Measurements from ENCODE around the gene ZNF366. TPM values are rescaled to one million over a fixed set of nuclear protein-coding genes. Genes with fewer than 3 reads are reported as not detected.
"Not testable (repeated sequence)": the region's sequence is repeated elsewhere in the genome, so short reads cannot be mapped to it uniquely, and the experiment has no call there.

The ZNF366 gene
- total RNA-seq, 2 donors from 2014 or later = 2.2 to 3.1 TPM

- no peak for TF ChIP-seq CTCF (IDR thresholded peaks at IDR 0.05)
- Histone ChIP-seq H3K9me3 (no peaks in the 10 kb centered on the region), H3K4me1 (ENCODE audit: control insufficient read depth in 1 of 2, low read depth in 2 of 2) (peaks cover 9 to 30% of the 10 kb centered on the region in 2 donors), H3K27ac (no peak overlapping the region), H3K27me3 (replicated peaks; ENCODE audit: insufficient read depth) (no peaks in the 10 kb centered on the region), H3K36me3 (no peaks in the 10 kb centered on the region), H3K4me3 (no peak overlapping the region)
- ATAC-seq (ENCODE audit: insufficient number of reproducible peaks, low FRiP score, low read depth) (no peak), DNase-seq (ENCODE audit: low spot score) (no peak)
These were observed 99.7 kb downstream of the ZNF366 start for GRCh38 chr5:72407541-72407940.

DNA sequence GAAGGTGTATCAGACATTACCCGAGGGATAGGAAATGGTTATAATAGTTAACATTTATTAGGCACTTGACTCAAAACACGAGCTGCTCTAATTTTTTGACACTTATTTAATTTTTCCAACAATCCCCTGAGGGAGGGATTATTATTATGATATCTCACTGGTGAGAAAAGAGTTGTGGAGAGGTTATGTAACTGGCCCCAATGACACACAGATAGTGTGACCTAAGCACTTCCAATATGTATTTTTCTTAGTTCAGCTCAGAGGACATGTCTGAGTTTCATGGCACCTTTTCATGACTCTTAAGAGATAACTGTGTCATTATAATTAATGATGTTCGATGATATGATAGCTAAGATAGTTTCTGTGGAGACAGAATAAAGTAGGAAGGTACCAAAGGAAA, 100.1 kb downstream of the ZNF366 start:
- no peaks in the 10 kb centered on the region for H3K27me3 ChIP-seq (replicated peaks; ENCODE audit: insufficient read depth)
- H3K27ac ChIP-seq = no peak overlapping the region
- ATAC-seq (ENCODE audit: insufficient number of reproducible peaks, low FRiP score, low read depth) (no peak), DNase-seq (ENCODE audit: low spot score) (no peak)
- peaks cover 11 to 30% of the 10 kb centered on the region in 2 donors for H3K4me1 ChIP-seq (ENCODE audit: control insufficient read depth in 1 of 2, low read depth in 2 of 2)
- H3K4me3 ChIP-seq = no peak overlapping the region
- no peaks in the 10 kb centered on the region for H3K36me3 ChIP-seq
- TF ChIP-seq CTCF (IDR thresholded peaks at IDR 0.05) = no peak
- no peaks in the 10 kb centered on the region for H3K9me3 ChIP-seq

- DNase-seq (ENCODE audit: low spot score); ATAC-seq (ENCODE audit: insufficient number of reproducible peaks, low FRiP score, low read depth); H3K4me3 ChIP-seq; H3K36me3 ChIP-seq; H3K27ac ChIP-seq; H3K27me3 ChIP-seq (replicated peaks; ENCODE audit: insufficient read depth): not testable (repeated sequence)
- Histone ChIP-seq H3K9me3 (peaks cover 10% of the 10 kb centered on the region), H3K4me1 (ENCODE audit: control insufficient read depth in 1 of 2, low read depth in 2 of 2) (peaks cover 14 to 30% of the 10 kb centered on the region in 2 donors)
These were observed 102.4 kb downstream of the ZNF366 start for GRCh38 chr5:72404771-72405170.

DNA sequence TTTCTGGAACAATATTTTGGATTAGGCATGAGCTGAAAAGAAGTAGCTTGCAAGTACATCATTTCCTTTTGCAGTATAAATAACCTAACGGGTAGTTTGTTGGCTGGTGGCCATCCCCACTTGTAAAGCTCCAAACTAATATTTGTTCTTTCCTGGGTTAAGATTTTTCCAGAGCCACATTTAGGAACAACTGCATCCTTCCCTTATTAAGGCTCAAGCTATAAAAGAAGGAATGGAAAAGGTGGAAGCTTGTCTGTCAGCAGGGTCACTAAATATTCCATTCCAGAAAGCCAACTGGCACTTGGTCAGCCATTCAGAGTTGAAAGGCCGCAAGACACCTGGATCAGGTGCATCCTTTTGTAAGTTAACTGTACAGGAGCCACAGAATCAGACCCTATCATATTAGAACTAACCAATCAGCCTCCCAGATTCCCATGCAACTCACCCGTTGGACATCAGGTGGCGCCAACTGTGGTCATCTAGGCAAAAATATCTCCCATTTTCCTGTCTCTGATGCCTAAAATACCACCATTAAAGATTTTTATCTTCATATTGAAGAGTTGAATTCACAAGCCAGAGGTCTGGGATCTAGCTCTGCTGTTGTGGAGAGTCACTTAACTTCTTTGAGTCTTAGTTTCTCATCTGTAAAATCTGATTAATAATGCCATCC, 104.1 kb downstream of the ZNF366 start:
- Histone ChIP-seq H3K4me1 (ENCODE audit: control insufficient read depth in 1 of 2, low read depth in 2 of 2) (peaks cover 19 to 35% of the 10 kb centered on the region in 2 donors), H3K9me3 (peaks cover 10% of the 10 kb centered on the region), H3K27me3 (replicated peaks; ENCODE audit: insufficient read depth) (no peaks in the 10 kb centered on the region), H3K27ac (peak overlapping the region; percentile 69 to 91), H3K36me3 (no peaks in the 10 kb centered on the region), H3K4me3 (no peak overlapping the region)
- TF ChIP-seq CTCF (IDR thresholded peaks at IDR 0.05) = no peak
- DNase-seq (ENCODE audit: low spot score) (peak; percentile 64), ATAC-seq (ENCODE audit: insufficient number of reproducible peaks, low FRiP score, low read depth) (peak; percentile 61)

- no peaks in the 10 kb centered on the region for H3K27me3 ChIP-seq (replicated peaks; ENCODE audit: insufficient read depth)
- peaks cover 24 to 40% of the 10 kb centered on the region in 2 donors for H3K4me1 ChIP-seq (ENCODE audit: control insufficient read depth in 1 of 2, low read depth in 2 of 2)
- no peak overlapping the region for H3K4me3 ChIP-seq
- peaks cover 10% of the 10 kb centered on the region for H3K9me3 ChIP-seq
- TF ChIP-seq CTCF (IDR thresholded peaks at IDR 0.05) = no peak
- DNase-seq (ENCODE audit: low spot score) = no peak
- peak; percentile 72 for ATAC-seq (ENCODE audit: insufficient number of reproducible peaks, low FRiP score, low read depth)
- peak overlapping the region; percentile 69 to 91 for H3K27ac ChIP-seq
- no peaks in the 10 kb centered on the region for H3K36me3 ChIP-seq
These were observed 104.8 kb downstream of the ZNF366 start for GRCh38 chr5:72402381-72402890.

Data from thoracic aorta (tissue), 2 donors.